HEK293T (cell line): ENCODE data around the gene KIF26B.

Experiments
- ARNT ChIP-seq: fragments of 450-650 bp; IDR thresholded peaks from 2 replicates; pipeline ENCODE4 v1.6.1; 2017; ENCODE audit warnings: mild to moderate bottlenecking
- BHLHE40 ChIP-seq: fragments of 450-650 bp; IDR thresholded peaks from 2 replicates; pipeline ENCODE4 v1.6.1; 2016; ENCODE audit warnings: mild to moderate bottlenecking, moderate library complexity, borderline replicate concordance

- no peak for TF ChIP-seq BHLHE40
- TF ChIP-seq ARNT: no peak
Observed at GRCh38 chr1:245648749-245649522, 494.2 kb downstream of the KIF26B start.
